HEK293 (cell line): ENCODE measurements around the gene CDK2.

Experiments
- CTCF ChIA-PET: fragments of 350-600 bp; formaldehyde crosslinking; extraction: SDS; loops from one replicate; lab custom pipeline; 2021; ENCODE audit warnings: antibody characterized with exemption; lab: Yijun Ruan, JAX
- POLR2A ChIA-PET: fragments of 300-600 bp; formaldehyde crosslinking; extraction: SDS; loops from one replicate; lab custom pipeline; 2020; ENCODE audit warnings: antibody characterized with exemption, inconsistent platforms; lab: Yijun Ruan, JAX
- H3K27ac ChIP-seq: fragments of 200-500 bp; sonication (Bioruptor generic); 2 replicates; pipeline ENCODE4 v1.5.1; 2014; ENCODE audit warnings: low read depth, low read length, control low read depth, inconsistent platforms; ENCODE audit errors: extremely low read depth
- H3K36me3 ChIP-seq, 2 experiments: fragments of 200-500 bp in 1 of 2; sonication (Bioruptor generic) in 1 of 2; 1 replicate in 1 of 2; 2 replicates in 1 of 2; pipeline ENCODE4 v1.5.1; 2014 to 2017; ENCODE audit warnings: inconsistent platforms in 2 of 2, low read length in 2 of 2; ENCODE audit not compliant: control insufficient read depth in 2 of 2, insufficient read depth in 1 of 2
- H3K4me1 ChIP-seq: fragments of 200-500 bp; sonication (Bioruptor generic); 2 replicates; pipeline ENCODE4 v1.5.1; 2014; ENCODE audit warnings: mild to moderate bottlenecking, low read length, inconsistent platforms; ENCODE audit not compliant: control insufficient read depth, insufficient read depth
- H3K4me3 ChIP-seq: 2 replicates; pipeline ENCODE4 v1.5.1; 2011; ENCODE audit warnings: low read depth, mild to moderate bottlenecking, control low read depth, low read length, moderate library complexity
- H3K9me3 ChIP-seq: fragments of 200-500 bp; sonication (Bioruptor generic); 2 replicates; pipeline ENCODE4 v1.5.1; 2014; ENCODE audit warnings: low read depth, low read length, inconsistent platforms; ENCODE audit not compliant: control insufficient read depth, insufficient read depth
- GLIS1 ChIP-seq: fragments of 450-650 bp; formaldehyde crosslinking; IDR thresholded peaks from 2 replicates; pipeline ENCODE4 v1.5.1; 2016; ENCODE audit warnings: missing biosample characterization, missing genetic modification characterization
- KLF7 ChIP-seq: fragments of 450-650 bp; formaldehyde crosslinking; IDR thresholded peaks from 2 replicates; pipeline ENCODE4 v1.5.1; 2016; ENCODE audit warnings: missing biosample characterization, missing genetic modification characterization, borderline replicate concordance
- KLF8 ChIP-seq: fragments of 450-650 bp; formaldehyde crosslinking; IDR thresholded peaks from 2 replicates; pipeline ENCODE4 v1.5.1; 2016; ENCODE audit warnings: missing biosample characterization, missing genetic modification characterization
- PRDM6 ChIP-seq: fragments of 450-650 bp; formaldehyde crosslinking; IDR thresholded peaks from 2 replicates; pipeline ENCODE4 v1.5.1; 2017; ENCODE audit warnings: missing biosample characterization, missing genetic modification characterization
- SALL2 ChIP-seq: fragments of 450-650 bp; formaldehyde crosslinking; IDR thresholded peaks from 2 replicates; pipeline ENCODE4 v1.5.0; 2017; ENCODE audit warnings: missing biosample characterization, mild to moderate bottlenecking, missing genetic modification characterization, borderline replicate concordance
- TCF7L2 ChIP-seq: IDR thresholded peaks from 2 replicates; pipeline ENCODE4 v1.6.1; 2011; ENCODE audit warnings: low read depth, mild to moderate bottlenecking, inconsistent platforms, low read length, moderate library complexity, borderline replicate concordance
- TRIM28 ChIP-seq: IDR thresholded peaks from 2 replicates; pipeline ENCODE4 v1.6.1; 2011; ENCODE audit warnings: low read length, control low read depth, borderline replicate concordance
- YY2 ChIP-seq: fragments of 450-650 bp; formaldehyde crosslinking; IDR thresholded peaks from 2 replicates; pipeline ENCODE4 v1.5.1; 2016; ENCODE audit warnings: missing biosample characterization, missing genetic modification characterization
- ZNF169 ChIP-seq: fragments of 450-650 bp; formaldehyde crosslinking; IDR thresholded peaks from 2 replicates; pipeline ENCODE4 v1.5.1; 2016; ENCODE audit warnings: missing biosample characterization, missing genetic modification characterization
- ZNF175 ChIP-seq: fragments of 450-650 bp; formaldehyde crosslinking; IDR thresholded peaks from 2 replicates; pipeline ENCODE4 v1.5.1; 2016; ENCODE audit warnings: missing biosample characterization, missing genetic modification characterization
- ZNF18 ChIP-seq: fragments of 450-650 bp; formaldehyde crosslinking; IDR thresholded peaks from 2 replicates; pipeline ENCODE4 v1.5.1; 2016; ENCODE audit warnings: missing biosample characterization, missing genetic modification characterization
- ZNF211 ChIP-seq: fragments of 450-650 bp; formaldehyde crosslinking; IDR thresholded peaks from 2 replicates; pipeline ENCODE4 v1.5.1; 2016; ENCODE audit warnings: low read depth, missing biosample characterization, missing genetic modification characterization
- ZNF248 ChIP-seq: fragments of 450-650 bp; formaldehyde crosslinking; IDR thresholded peaks from 2 replicates; pipeline ENCODE4 v1.5.1; 2017; ENCODE audit warnings: missing biosample characterization, missing genetic modification characterization
- ZNF335 ChIP-seq: fragments of 450-650 bp; formaldehyde crosslinking; conservative IDR thresholded peaks from 2 replicates; pipeline ENCODE4 v1.5.1; 2016; ENCODE audit warnings: missing biosample characterization, missing genetic modification characterization
- ZNF354C ChIP-seq: fragments of 450-650 bp; formaldehyde crosslinking; IDR thresholded peaks from 2 replicates; pipeline ENCODE4 v1.5.1; 2016; ENCODE audit warnings: missing biosample characterization, missing genetic modification characterization, low read depth, borderline replicate concordance
- ZNF426 ChIP-seq: fragments of 450-650 bp; formaldehyde crosslinking; IDR thresholded peaks from 2 replicates; pipeline ENCODE4 v1.5.1; 2017; ENCODE audit warnings: missing biosample characterization, missing genetic modification characterization, mild to moderate bottlenecking, inconsistent platforms, moderate library complexity
- ZNF473 ChIP-seq: fragments of 450-650 bp; formaldehyde crosslinking; IDR thresholded peaks from 2 replicates; pipeline ENCODE4 v1.5.1; 2017; ENCODE audit warnings: missing biosample characterization, missing genetic modification characterization
- ZNF580 ChIP-seq: fragments of 450-650 bp; formaldehyde crosslinking; IDR thresholded peaks from 2 replicates; pipeline ENCODE4 v1.5.1; 2016; ENCODE audit warnings: missing biosample characterization, missing genetic modification characterization
- ZNF600 ChIP-seq: fragments of 450-650 bp; formaldehyde crosslinking; IDR thresholded peaks from 2 replicates; pipeline ENCODE4 v1.5.1; 2016; ENCODE audit warnings: missing biosample characterization, missing genetic modification characterization
- ZNF621 ChIP-seq: fragments of 450-650 bp; formaldehyde crosslinking; IDR thresholded peaks from 2 replicates; pipeline ENCODE4 v1.5.1; 2017; ENCODE audit warnings: missing biosample characterization, missing genetic modification characterization
- ZNF624 ChIP-seq: fragments of 450-650 bp; formaldehyde crosslinking; IDR thresholded peaks from 2 replicates; pipeline ENCODE4 v1.5.1; 2017; ENCODE audit warnings: missing biosample characterization, missing genetic modification characterization
- ZNF654 ChIP-seq: fragments of 450-650 bp; formaldehyde crosslinking; IDR thresholded peaks from 2 replicates; pipeline ENCODE4 v1.5.1; 2016; ENCODE audit warnings: low read depth, missing biosample characterization, missing genetic modification characterization
- TF ChIP-seq, protein P1 (sequence below): fragments of 450-650 bp; formaldehyde crosslinking; IDR thresholded peaks from 2 replicates; pipeline ENCODE4; 2016; ENCODE audit warnings: missing biosample characterization, missing genetic modification characterization
- TF ChIP-seq, protein P2 (sequence below): fragments of 450-650 bp; formaldehyde crosslinking; IDR thresholded peaks from 2 replicates; pipeline ENCODE4 v1.5.1; 2016; ENCODE audit warnings: missing biosample characterization, missing genetic modification characterization
- TF ChIP-seq, protein P3 (sequence below): fragments of 450-650 bp; formaldehyde crosslinking; IDR thresholded peaks from 2 replicates; pipeline ENCODE4 v1.5.1; 2016; ENCODE audit warnings: missing biosample characterization, missing genetic modification characterization

CDK2 gene

GRCh38 chr12:55938826-55939501 lies 27.7 kb upstream of the CDK2 start:
- CTCF ChIA-PET: interaction anchor here (0.5 to 3.2 kb wide), 21 partner anchors 9 to 239 kb away, joined by 3 to 28 read pairs (median 5); partner anchors contain the start of genes ORMDL2 and RAB5B
- Histone ChIP-seq H3K27ac (no peak overlapping the region), H3K9me3 (no peaks in the 10 kb centered on the region), H3K4me1 (no peaks in the 10 kb centered on the region), H3K36me3 (no peaks in the 10 kb centered on the region), H3K4me3 (no peak overlapping the region)
- TF ChIP-seq YY2 (tag by site-specific recombination) (no peak), PRDM6 (tag by site-specific recombination) (no peak), ZNF248 (no peak), TCF7L2 (no peak), ZNF600 (tag by site-specific recombination) (no peak), GLIS1 (tag by site-specific recombination) (no peak), ZNF426 (tag by site-specific recombination) (no peak), SALL2 (tag by site-specific recombination) (no peak), ZNF473 (tag by site-specific recombination) (no peak), ZNF18 (tag by site-specific recombination) (no peak), ZNF169 (no peak), ZNF211 (tag by site-specific recombination) (no peak), KLF7 (tag by site-specific recombination) (no peak)
- TF ChIP-seq, protein P1, sequence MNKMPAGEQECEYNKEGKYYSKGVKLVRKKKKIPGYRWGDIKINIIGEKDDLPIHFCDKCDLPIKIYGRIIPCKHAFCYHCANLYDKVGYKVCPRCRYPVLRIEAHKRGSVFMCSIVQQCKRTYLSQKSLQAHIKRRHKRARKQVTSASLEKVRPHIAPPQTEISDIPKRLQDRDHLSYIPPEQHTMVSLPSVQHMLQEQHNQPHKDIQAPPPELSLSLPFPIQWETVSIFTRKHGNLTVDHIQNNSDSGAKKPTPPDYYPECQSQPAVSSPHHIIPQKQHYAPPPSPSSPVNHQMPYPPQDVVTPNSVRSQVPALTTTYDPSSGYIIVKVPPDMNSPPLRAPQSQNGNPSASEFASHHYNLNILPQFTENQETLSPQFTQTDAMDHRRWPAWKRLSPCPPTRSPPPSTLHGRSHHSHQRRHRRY: no peak
- TF ChIP-seq, protein P2, sequence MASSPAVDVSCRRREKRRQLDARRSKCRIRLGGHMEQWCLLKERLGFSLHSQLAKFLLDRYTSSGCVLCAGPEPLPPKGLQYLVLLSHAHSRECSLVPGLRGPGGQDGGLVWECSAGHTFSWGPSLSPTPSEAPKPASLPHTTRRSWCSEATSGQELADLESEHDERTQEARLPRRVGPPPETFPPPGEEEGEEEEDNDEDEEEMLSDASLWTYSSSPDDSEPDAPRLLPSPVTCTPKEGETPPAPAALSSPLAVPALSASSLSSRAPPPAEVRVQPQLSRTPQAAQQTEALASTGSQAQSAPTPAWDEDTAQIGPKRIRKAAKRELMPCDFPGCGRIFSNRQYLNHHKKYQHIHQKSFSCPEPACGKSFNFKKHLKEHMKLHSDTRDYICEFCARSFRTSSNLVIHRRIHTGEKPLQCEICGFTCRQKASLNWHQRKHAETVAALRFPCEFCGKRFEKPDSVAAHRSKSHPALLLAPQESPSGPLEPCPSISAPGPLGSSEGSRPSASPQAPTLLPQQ (tag by site-specific recombination): no peak
- POLR2A ChIA-PET: interaction anchor here (1.1 to 1.9 kb wide), 2 partner anchors 35 to 121 kb away, joined by 3 to 8 read pairs; partner anchors contain the start of genes ORMDL2, RAB5B and SARNP

GRCh38 chr12:55940065-55940732 lies 26.4 kb upstream of the CDK2 start:
- H3K27ac ChIP-seq: no peak overlapping the region
- peak; percentile 90 for TF ChIP-seq ZNF600 (tag by site-specific recombination)
- no peak for TF ChIP-seq ZNF580
- no peak for TF ChIP-seq ZNF175 (tag by site-specific recombination)
- peak; percentile 43; the same call in 1 of the 2 replicates for TF ChIP-seq KLF8 (tag by site-specific recombination)
- TF ChIP-seq ZNF335 (tag by site-specific recombination): 0 out of 2 replicates have a peak, but pooled peaks have one; percentile 25
- TF ChIP-seq ZNF354C: no peak
- TF ChIP-seq ZNF654 (tag by site-specific recombination): peak; percentile 80
- no peak for TF ChIP-seq ZNF624 (tag by site-specific recombination)
- peak; percentile 80; the same call in 1 of the 2 replicates for TF ChIP-seq TRIM28
- TF ChIP-seq, protein P3, sequence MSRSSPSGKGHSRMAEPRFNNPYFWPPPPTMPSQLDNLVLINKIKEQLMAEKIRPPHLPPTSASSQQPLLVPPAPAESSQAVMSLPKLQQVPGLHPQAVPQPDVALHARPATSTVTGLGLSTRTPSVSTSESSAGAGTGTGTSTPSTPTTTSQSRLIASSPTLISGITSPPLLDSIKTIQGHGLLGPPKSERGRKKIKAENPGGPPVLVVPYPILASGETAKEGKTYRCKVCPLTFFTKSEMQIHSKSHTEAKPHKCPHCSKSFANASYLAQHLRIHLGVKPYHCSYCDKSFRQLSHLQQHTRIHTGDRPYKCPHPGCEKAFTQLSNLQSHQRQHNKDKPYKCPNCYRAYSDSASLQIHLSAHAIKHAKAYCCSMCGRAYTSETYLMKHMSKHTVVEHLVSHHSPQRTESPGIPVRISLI: no peak
- TF ChIP-seq ZNF621: no peak

More at GRCh38 chr12:55940065-55940732, 26.4 kb upstream of the CDK2 start:
- Histone ChIP-seq H3K4me3 (no peak overlapping the region), H3K36me3 (no peaks in the 10 kb centered on the region), H3K9me3 (no peaks in the 10 kb centered on the region), H3K4me1 (no peaks in the 10 kb centered on the region)
- ChIA-PET CTCF (interaction anchor here (0.5 to 3.2 kb wide), 41 partner anchors 8 to 221 kb away, joined by 3 to 28 read pairs (median 4); partner anchors contain the start of genes IKZF4, ORMDL2, PYM1 and RAB5B), POLR2A (interaction anchor here (0.8 to 1.9 kb wide), 5 partner anchors 12 to 122 kb away, joined by 3 to 8 read pairs (median 4); partner anchors contain the start of genes DNAJC14, ORMDL2, PYM1 and RAB5B)
